ENCODE measurements around the gene PYGB. TPM values are rescaled to one million over a fixed set of nuclear protein-coding genes. Genes with fewer than 3 reads are reported as not detected.

Gene PYGB
- total RNA-seq, 1 donor: 194 TPM

DNA sequence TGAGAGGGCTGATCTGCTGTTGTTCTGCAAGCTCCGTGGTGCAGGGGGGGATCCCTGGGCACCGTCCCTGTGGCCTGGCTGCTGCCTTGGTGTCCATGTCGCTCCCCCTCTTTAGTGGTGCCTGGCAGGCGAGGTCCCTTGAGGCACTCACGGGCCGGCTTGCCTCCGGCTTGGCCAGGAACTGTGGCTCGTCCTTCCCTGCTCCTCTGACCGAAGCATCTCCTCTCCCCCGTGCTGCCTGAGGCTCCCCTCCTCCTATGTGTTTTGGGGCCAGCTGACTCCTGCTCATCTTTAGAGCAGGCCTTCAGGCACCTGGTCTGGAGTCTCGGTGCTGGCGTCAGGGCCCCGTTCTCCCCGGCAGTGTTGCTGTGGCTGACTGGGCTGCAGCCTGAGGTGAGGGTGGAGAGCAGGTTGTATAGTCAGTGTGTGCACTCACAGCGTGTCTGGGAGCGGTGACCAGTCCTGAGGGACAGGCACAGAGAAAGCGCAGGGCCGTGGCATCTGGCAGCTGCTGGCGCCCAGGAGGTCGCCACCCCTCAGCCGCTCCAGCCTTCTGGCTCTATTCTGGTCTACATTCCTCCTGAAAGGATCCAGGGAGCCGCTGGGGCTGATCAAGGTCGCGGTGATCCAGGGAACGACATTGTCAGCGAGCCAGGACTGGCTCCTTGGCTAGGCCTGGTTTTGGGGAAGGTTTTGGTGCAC is 43.7 kb downstream of the PYGB start:
- no peaks in the 10 kb centered on the region for H3K9me3 ChIP-seq (ENCODE audit: low read depth, low read length)
- no peak overlapping the region for H3K27ac ChIP-seq (ENCODE audit: low read depth, low read length)
- peak; percentile 78 for DNase-seq (ENCODE audit: insufficient read length, low spot score, missing footprints)
- no peaks in the 10 kb centered on the region for H3K79me2 ChIP-seq (ENCODE audit: insufficient read depth, low read length)
- H2AFZ ChIP-seq (ENCODE audit: low read length): no peak overlapping the region
- no peak overlapping the region for H3K4me3 ChIP-seq (ENCODE audit: insufficient read depth, low read length)
- peaks cover 69% of the 10 kb centered on the region for H3K36me3 ChIP-seq (ENCODE audit: insufficient read depth, low read length)
- H4K20me1 ChIP-seq (ENCODE audit: insufficient read depth, low read length): peaks cover 3% of the 10 kb centered on the region
- TF ChIP-seq, protein P1, sequence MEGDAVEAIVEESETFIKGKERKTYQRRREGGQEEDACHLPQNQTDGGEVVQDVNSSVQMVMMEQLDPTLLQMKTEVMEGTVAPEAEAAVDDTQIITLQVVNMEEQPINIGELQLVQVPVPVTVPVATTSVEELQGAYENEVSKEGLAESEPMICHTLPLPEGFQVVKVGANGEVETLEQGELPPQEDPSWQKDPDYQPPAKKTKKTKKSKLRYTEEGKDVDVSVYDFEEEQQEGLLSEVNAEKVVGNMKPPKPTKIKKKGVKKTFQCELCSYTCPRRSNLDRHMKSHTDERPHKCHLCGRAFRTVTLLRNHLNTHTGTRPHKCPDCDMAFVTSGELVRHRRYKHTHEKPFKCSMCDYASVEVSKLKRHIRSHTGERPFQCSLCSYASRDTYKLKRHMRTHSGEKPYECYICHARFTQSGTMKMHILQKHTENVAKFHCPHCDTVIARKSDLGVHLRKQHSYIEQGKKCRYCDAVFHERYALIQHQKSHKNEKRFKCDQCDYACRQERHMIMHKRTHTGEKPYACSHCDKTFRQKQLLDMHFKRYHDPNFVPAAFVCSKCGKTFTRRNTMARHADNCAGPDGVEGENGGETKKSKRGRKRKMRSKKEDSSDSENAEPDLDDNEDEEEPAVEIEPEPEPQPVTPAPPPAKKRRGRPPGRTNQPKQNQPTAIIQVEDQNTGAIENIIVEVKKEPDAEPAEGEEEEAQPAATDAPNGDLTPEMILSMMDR (IDR thresholded peaks at IDR 0.05; ENCODE audit: extremely low read depth, low read depth, low read length): no peak
- H3K27me3 ChIP-seq (ENCODE audit: insufficient read depth, low read length): no peaks in the 10 kb centered on the region
- no peak overlapping the region for H3K4me2 ChIP-seq (ENCODE audit: insufficient read depth, low read length)
- no peaks in the 10 kb centered on the region for H3K4me1 ChIP-seq (ENCODE audit: insufficient read depth, low read length)

GRCh38 chr20:25292176-25292891 is 44.4 kb downstream of the PYGB start:
- H3K4me3 ChIP-seq (ENCODE audit: insufficient read depth, low read length): no peak overlapping the region
- H4K20me1 ChIP-seq (ENCODE audit: insufficient read depth, low read length): peaks cover 3% of the 10 kb centered on the region
- no peak overlapping the region for H2AFZ ChIP-seq (ENCODE audit: low read length)
- H3K4me1 ChIP-seq (ENCODE audit: insufficient read depth, low read length): no peaks in the 10 kb centered on the region
- H3K27me3 ChIP-seq (ENCODE audit: insufficient read depth, low read length): no peaks in the 10 kb centered on the region
- H3K4me2 ChIP-seq (ENCODE audit: insufficient read depth, low read length): no peak overlapping the region
- no peaks in the 10 kb centered on the region for H3K79me2 ChIP-seq (ENCODE audit: insufficient read depth, low read length)
- no peaks in the 10 kb centered on the region for H3K9me3 ChIP-seq (ENCODE audit: low read depth, low read length)
- DNase-seq (ENCODE audit: insufficient read length, low spot score, missing footprints): peak; percentile 65
- peaks cover 68% of the 10 kb centered on the region for H3K36me3 ChIP-seq (ENCODE audit: insufficient read depth, low read length)
- no peak overlapping the region for H3K27ac ChIP-seq (ENCODE audit: low read depth, low read length)
- TF ChIP-seq, protein P1 (IDR thresholded peaks at IDR 0.05; ENCODE audit: extremely low read depth, low read depth, low read length): no peak

GRCh38 chr20:25293507-25293906 is 45.6 kb downstream of the PYGB start:
- no peaks in the 10 kb centered on the region for H3K9me3 ChIP-seq (ENCODE audit: low read depth, low read length)
- no peak overlapping the region for H2AFZ ChIP-seq (ENCODE audit: low read length)
- H3K4me1 ChIP-seq (ENCODE audit: insufficient read depth, low read length): no peaks in the 10 kb centered on the region
- H3K27ac ChIP-seq (ENCODE audit: low read depth, low read length): no peak overlapping the region
- H3K4me2 ChIP-seq (ENCODE audit: insufficient read depth, low read length): no peak overlapping the region
- H4K20me1 ChIP-seq (ENCODE audit: insufficient read depth, low read length): peaks cover 3% of the 10 kb centered on the region
- no peak overlapping the region for H3K4me3 ChIP-seq (ENCODE audit: insufficient read depth, low read length)
- DNase-seq (ENCODE audit: insufficient read length, low spot score, missing footprints): peak; percentile 85
- H3K27me3 ChIP-seq (ENCODE audit: insufficient read depth, low read length): no peaks in the 10 kb centered on the region
- peaks cover 65% of the 10 kb centered on the region for H3K36me3 ChIP-seq (ENCODE audit: insufficient read depth, low read length)
- TF ChIP-seq, protein P1 (IDR thresholded peaks at IDR 0.05; ENCODE audit: extremely low read depth, low read depth, low read length): no peak
- no peaks in the 10 kb centered on the region for H3K79me2 ChIP-seq (ENCODE audit: insufficient read depth, low read length)

DNA sequence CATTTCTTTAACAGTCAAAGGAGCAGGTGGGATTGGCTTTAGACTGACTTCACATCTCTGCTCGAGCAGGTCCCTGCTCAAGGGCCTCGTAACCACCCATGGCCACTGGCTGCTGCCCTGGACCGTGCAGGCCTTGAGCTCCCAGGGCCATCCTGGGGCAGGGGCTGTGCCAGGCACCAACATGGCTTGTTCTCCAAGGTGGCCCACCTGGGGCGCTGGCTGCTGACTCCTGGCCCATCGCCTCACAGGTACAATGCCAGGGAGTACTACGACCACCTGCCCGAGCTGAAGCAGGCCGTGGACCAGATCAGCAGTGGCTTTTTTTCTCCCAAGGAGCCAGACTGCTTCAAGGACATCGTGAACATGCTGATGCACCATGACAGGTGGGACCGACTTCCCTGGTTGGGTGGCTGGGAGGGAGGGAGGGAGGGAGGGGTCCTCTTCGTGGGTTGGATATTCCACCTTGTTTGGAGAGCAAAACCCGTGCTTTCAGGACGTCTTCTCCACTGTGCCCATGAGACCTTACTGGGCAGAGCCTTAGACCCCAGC is 46.1 kb downstream of the PYGB start:
- Histone ChIP-seq H3K4me3 (ENCODE audit: insufficient read depth, low read length) (no peak overlapping the region), H3K4me2 (ENCODE audit: insufficient read depth, low read length) (no peak overlapping the region), H4K20me1 (ENCODE audit: insufficient read depth, low read length) (peaks cover 3% of the 10 kb centered on the region), H2AFZ (ENCODE audit: low read length) (no peak overlapping the region), H3K36me3 (ENCODE audit: insufficient read depth, low read length) (peaks cover 60% of the 10 kb centered on the region), H3K9me3 (ENCODE audit: low read depth, low read length) (no peaks in the 10 kb centered on the region), H3K4me1 (ENCODE audit: insufficient read depth, low read length) (no peaks in the 10 kb centered on the region), H3K27ac (ENCODE audit: low read depth, low read length) (no peak overlapping the region), H3K27me3 (ENCODE audit: insufficient read depth, low read length) (no peaks in the 10 kb centered on the region), H3K79me2 (ENCODE audit: insufficient read depth, low read length) (no peaks in the 10 kb centered on the region)
- TF ChIP-seq, protein P1 (IDR thresholded peaks at IDR 0.05; ENCODE audit: extremely low read depth, low read depth, low read length): no peak
- no peak for DNase-seq (ENCODE audit: insufficient read length, low spot score, missing footprints)
